ENCODE measurements around the gene SIAH2.

The SIAH2 gene

GRCh38 chr3:150778793-150779401 is 15.9 kb upstream of the SIAH2 start:
- no peak for FAIRE-seq
- DNase-seq (ENCODE audit: insufficient read length, low spot score) = no peak

- no peak for DNase-seq (ENCODE audit: insufficient read length, low spot score)
- no peak for FAIRE-seq
Measured at GRCh38 chr3:150775001-150775599, 12.1 kb upstream of the SIAH2 start.

GRCh38 chr3:150773616-150774192 is 10.7 kb upstream of the SIAH2 start:
- no peak for DNase-seq (ENCODE audit: insufficient read length, low spot score)
- FAIRE-seq = no peak

- DNase-seq (ENCODE audit: insufficient read length, low spot score) = no peak
- FAIRE-seq = no peak
Measured at GRCh38 chr3:150771600-150771999, 8.6 kb upstream of the SIAH2 start.

GRCh38 chr3:150770681-150771080 is 7.7 kb upstream of the SIAH2 start:
- DNase-seq (ENCODE audit: insufficient read length, low spot score) (no peak), FAIRE-seq (no peak)

GRCh38 chr3:150766742-150767141 is 3.8 kb upstream of the SIAH2 start:
- DNase-seq (ENCODE audit: insufficient read length, low spot score) = no peak
- no peak for FAIRE-seq

- FAIRE-seq = peak; percentile 86
- DNase-seq (ENCODE audit: insufficient read length, low spot score) = no peak
Measured at GRCh38 chr3:150765949-150766720, 3.2 kb upstream of the SIAH2 start.

- DNase-seq (ENCODE audit: insufficient read length, low spot score) (no peak), FAIRE-seq (peak; percentile 23)
Measured at GRCh38 chr3:150764967-150765366, 2.0 kb upstream of the SIAH2 start.

- FAIRE-seq (no peak), DNase-seq (ENCODE audit: insufficient read length, low spot score) (no peak)
Measured at GRCh38 chr3:150764566-150764965, 1.6 kb upstream of the SIAH2 start.

- FAIRE-seq (peak; percentile 66), DNase-seq (ENCODE audit: insufficient read length, low spot score) (no peak)
Measured at GRCh38 chr3:150763841-150764483, 993 bp upstream of the SIAH2 start.

GRCh38 chr3:150762662-150763121 is 277 bp downstream of the SIAH2 start:
- FAIRE-seq (no peak), DNase-seq (ENCODE audit: insufficient read length, low spot score) (no peak)

- no peak for DNase-seq (ENCODE audit: insufficient read length, low spot score)
- FAIRE-seq = no peak
Measured at GRCh38 chr3:150761831-150762661, 923 bp downstream of the SIAH2 start.

- DNase-seq (ENCODE audit: insufficient read length, low spot score) (no peak), FAIRE-seq (peak; percentile 78)
Measured at GRCh38 chr3:150760431-150761200, 2.4 kb downstream of the SIAH2 start.

- DNase-seq (ENCODE audit: insufficient read length, low spot score) (no peak), FAIRE-seq (no peak)
Measured at GRCh38 chr3:150759947-150760346, 3.0 kb downstream of the SIAH2 start.

GRCh38 chr3:150759319-150759718 is 3.6 kb downstream of the SIAH2 start:
- DNase-seq (ENCODE audit: insufficient read length, low spot score) (no peak), FAIRE-seq (no peak)

- FAIRE-seq (no peak), DNase-seq (ENCODE audit: insufficient read length, low spot score) (no peak)
Measured at GRCh38 chr3:150757768-150758167, 5.2 kb downstream of the SIAH2 start.

- no peak for DNase-seq (ENCODE audit: insufficient read length, low spot score)
Measured at GRCh38 chr3:150757364-150757763, 5.6 kb downstream of the SIAH2 start.

GRCh38 chr3:150756491-150757059 is 6.4 kb downstream of the SIAH2 start:
- DNase-seq (ENCODE audit: insufficient read length, low spot score) (no peak), FAIRE-seq (no peak)

More at GRCh38 chr3:150757364-150757763, 5.6 kb downstream of the SIAH2 start:
- no peak for FAIRE-seq

GRCh38 chr3:150755902-150756301 is 7.1 kb downstream of the SIAH2 start:
- FAIRE-seq (no peak), DNase-seq (ENCODE audit: insufficient read length, low spot score) (no peak)
